OCI-LY1 (cell line): ENCODE measurements around the gene CEP97.

ENCODE experiments used
- H2AFZ ChIP-seq: fragments of 200-600 bp; sonication (generic), shearing (Covaris generic); 2 replicates; pipeline ENCODE4 v1.6.0; 2014; ENCODE audit warnings: antibody characterized with exemption, mild to moderate bottlenecking, low read length
- H3F3A ChIP-seq: fragments of 200-600 bp; sonication (generic), shearing (Covaris generic); 2 replicates; pipeline ENCODE4 v1.6.0; 2014; ENCODE audit warnings: mild to moderate bottlenecking, antibody characterized with exemption, low read length, moderate library complexity; ENCODE audit not compliant: insufficient read depth
- H3K27ac ChIP-seq: fragments of 200-600 bp; sonication (generic); 2 replicates; pipeline ENCODE4 v1.5.1; 2014; ENCODE audit warnings: low read length, mixed run types, mild to moderate bottlenecking, low read depth; ENCODE audit not compliant: poor library complexity, severe bottlenecking
- H3K27me3 ChIP-seq: fragments of 200-600 bp; sonication (generic); 2 replicates; pipeline ENCODE4 v1.6.0; 2014; ENCODE audit warnings: antibody characterized with exemption, mild to moderate bottlenecking, low read length, moderate library complexity; ENCODE audit not compliant: insufficient read depth
- H3K36me3 ChIP-seq: fragments of 200-600 bp; sonication (generic); 2 replicates; pipeline ENCODE4 v1.6.1; 2014; ENCODE audit warnings: mild to moderate bottlenecking, antibody characterized with exemption, low read length, moderate library complexity, mixed read lengths; ENCODE audit not compliant: insufficient read depth
- H3K4me1 ChIP-seq: fragments of 200-600 bp; sonication (generic); 2 replicates; pipeline ENCODE4 v1.5.1; 2014; ENCODE audit warnings: mild to moderate bottlenecking, low read length, moderate library complexity; ENCODE audit not compliant: insufficient read depth, severe bottlenecking
- H3K4me2 ChIP-seq: fragments of 200-600 bp; sonication (generic), shearing (Covaris generic); 2 replicates; pipeline ENCODE4 v1.6.1; 2014; ENCODE audit warnings: low read length
- H3K4me3 ChIP-seq: fragments of 200-600 bp; sonication (generic); 2 replicates; pipeline ENCODE4 v1.5.1; 2014; ENCODE audit warnings: low read length, low read depth, mild to moderate bottlenecking, mixed read lengths; ENCODE audit not compliant: poor library complexity, severe bottlenecking
- H3K79me2 ChIP-seq: fragments of 200-600 bp; shearing (Covaris generic); 2 replicates; pipeline ENCODE4 v1.6.1; 2016; ENCODE audit warnings: mixed run types, low read length, mixed read lengths; ENCODE audit not compliant: insufficient read depth
- H3K9ac ChIP-seq: fragments of 200-600 bp; sonication (generic), shearing (Covaris generic); 2 replicates; pipeline ENCODE4 v1.6.1; 2014; ENCODE audit warnings: mild to moderate bottlenecking, low read length, mixed read lengths
- H3K9me2 ChIP-seq: fragments of 200-600 bp; sonication (generic), shearing (Covaris generic); 2 replicates; pipeline ENCODE4 v1.6.1; 2014; ENCODE audit warnings: low read depth, mild to moderate bottlenecking, low read length, mixed read lengths
- H3K9me3 ChIP-seq: fragments of 200-600 bp; shearing (Covaris generic); 2 replicates; pipeline ENCODE4 v1.6.1; 2014; ENCODE audit warnings: low read length, mixed read lengths
- H4K20me1 ChIP-seq: fragments of 200-600 bp; sonication (generic), shearing (Covaris generic); 2 replicates; pipeline ENCODE4 v1.6.0; 2016; ENCODE audit warnings: mild to moderate bottlenecking, low read length; ENCODE audit not compliant: insufficient read depth
- EZH2 ChIP-seq: fragments of 200-600 bp; sonication (generic), shearing (Covaris generic); IDR thresholded peaks from 2 replicates; pipeline ENCODE4 v1.8.0; 2017; ENCODE audit warnings: borderline replicate concordance, mixed run types, mild to moderate bottlenecking, antibody characterized with exemption, low read length, moderate library complexity, mixed read lengths
- TF ChIP-seq, protein P1 (sequence below): fragments of 200-600 bp; sonication (generic), shearing (Covaris generic); IDR thresholded peaks from 2 replicates; pipeline ENCODE4 v1.5.1; 2017; ENCODE audit warnings: mild to moderate bottlenecking, antibody characterized with exemption, low read length, moderate library complexity, mixed read lengths

CEP97 gene

DNA sequence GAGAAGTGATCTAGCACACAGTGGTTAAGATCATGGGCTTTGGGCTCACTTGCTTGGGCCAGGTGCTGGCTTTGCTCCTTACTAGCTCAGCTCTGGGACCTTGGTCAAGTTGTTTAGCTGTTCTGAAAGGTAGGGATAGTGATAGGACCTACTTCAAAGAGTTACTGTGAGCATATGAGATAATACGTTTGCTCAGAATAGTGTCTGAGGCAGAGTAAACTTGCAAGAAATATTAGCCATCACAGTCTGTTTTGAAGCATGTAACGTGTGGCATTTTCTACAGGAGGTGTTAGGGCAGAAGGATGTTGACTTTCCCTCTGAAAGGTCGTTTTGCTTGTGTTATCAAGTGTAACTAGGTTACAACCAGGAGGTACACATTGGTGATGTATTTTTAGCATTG lies 90.4 kb downstream of the CEP97 start:
- Histone ChIP-seq H3K27ac (peak overlapping the region; percentile 38), H3K36me3 (peaks cover 12% of the 10 kb centered on the region; the same call in 1 of the 2 replicates), H3K4me3 (no peak overlapping the region), H2AFZ (no peak overlapping the region), H3K9me3 (no peaks in the 10 kb centered on the region), H3K4me1 (peaks cover 36% of the 10 kb centered on the region), H3K9ac (no peak overlapping the region), H3K79me2 (no peaks in the 10 kb centered on the region), H3K4me2 (no peak overlapping the region), H3F3A (no peaks in the 10 kb centered on the region), H4K20me1 (no peaks in the 10 kb centered on the region), H3K27me3 (no peaks in the 10 kb centered on the region), H3K9me2 (no peaks in the 10 kb centered on the region)
- TF ChIP-seq EZH2, result no peak
- TF ChIP-seq, protein P1, sequence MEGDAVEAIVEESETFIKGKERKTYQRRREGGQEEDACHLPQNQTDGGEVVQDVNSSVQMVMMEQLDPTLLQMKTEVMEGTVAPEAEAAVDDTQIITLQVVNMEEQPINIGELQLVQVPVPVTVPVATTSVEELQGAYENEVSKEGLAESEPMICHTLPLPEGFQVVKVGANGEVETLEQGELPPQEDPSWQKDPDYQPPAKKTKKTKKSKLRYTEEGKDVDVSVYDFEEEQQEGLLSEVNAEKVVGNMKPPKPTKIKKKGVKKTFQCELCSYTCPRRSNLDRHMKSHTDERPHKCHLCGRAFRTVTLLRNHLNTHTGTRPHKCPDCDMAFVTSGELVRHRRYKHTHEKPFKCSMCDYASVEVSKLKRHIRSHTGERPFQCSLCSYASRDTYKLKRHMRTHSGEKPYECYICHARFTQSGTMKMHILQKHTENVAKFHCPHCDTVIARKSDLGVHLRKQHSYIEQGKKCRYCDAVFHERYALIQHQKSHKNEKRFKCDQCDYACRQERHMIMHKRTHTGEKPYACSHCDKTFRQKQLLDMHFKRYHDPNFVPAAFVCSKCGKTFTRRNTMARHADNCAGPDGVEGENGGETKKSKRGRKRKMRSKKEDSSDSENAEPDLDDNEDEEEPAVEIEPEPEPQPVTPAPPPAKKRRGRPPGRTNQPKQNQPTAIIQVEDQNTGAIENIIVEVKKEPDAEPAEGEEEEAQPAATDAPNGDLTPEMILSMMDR, result no peak

DNA sequence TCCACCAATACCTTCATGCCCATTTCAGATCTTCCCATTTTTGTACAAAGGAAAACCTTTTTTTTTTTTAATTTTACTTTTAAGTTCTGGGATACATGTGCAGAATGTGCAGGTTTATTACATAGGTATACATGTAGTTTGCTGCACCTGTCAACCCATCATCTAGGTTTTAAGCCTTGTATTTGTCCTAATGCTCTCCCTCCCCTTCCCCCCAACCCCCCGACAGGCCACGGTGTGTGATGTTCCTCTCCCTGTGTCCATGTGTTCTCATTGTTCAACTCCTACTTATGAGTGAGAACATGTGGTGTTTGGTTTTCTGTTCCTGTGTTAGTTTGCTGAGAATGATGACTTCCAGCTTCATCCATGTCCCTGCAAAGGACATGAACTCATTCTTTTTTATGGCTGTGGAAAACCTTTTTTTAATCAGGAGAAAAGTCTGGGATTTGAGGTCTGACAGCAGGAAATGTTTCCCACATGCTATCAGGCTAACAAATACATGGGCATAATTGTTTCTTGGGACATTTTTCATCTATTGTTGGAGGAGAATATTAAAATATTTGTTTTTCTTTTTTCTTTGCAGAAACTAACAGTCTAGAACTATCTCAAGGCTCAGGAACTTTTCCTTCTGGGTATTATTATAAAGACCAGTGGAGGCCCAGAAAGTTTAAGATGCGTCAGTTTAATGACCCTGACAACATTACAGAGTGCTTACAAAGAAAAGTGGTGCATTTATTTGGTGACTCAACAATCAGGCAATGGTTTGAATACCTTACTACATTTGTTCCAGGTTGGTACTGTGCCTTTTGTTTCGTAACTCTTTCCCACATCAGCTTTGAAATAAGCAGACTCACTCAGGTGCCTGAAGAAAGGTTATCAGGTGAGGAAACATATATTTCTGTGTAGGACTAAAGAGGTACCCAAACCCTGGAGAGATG lies 92.1 kb downstream of the CEP97 start:
- Histone ChIP-seq H3K27me3 (no peaks in the 10 kb centered on the region), H3F3A (no peaks in the 10 kb centered on the region), H3K4me2 (no peak overlapping the region), H3K4me3 (no peak overlapping the region), H3K9me2 (no peaks in the 10 kb centered on the region), H3K4me1 (peaks cover 36% of the 10 kb centered on the region), H3K27ac (peak overlapping the region; percentile 56), H3K9ac (no peak overlapping the region), H3K9me3 (no peaks in the 10 kb centered on the region), H3K36me3 (peaks cover 22% of the 10 kb centered on the region; the same call in 1 of the 2 replicates), H3K79me2 (no peaks in the 10 kb centered on the region), H4K20me1 (no peaks in the 10 kb centered on the region), H2AFZ (no peak overlapping the region)
- TF ChIP-seq EZH2, result no peak

DNA sequence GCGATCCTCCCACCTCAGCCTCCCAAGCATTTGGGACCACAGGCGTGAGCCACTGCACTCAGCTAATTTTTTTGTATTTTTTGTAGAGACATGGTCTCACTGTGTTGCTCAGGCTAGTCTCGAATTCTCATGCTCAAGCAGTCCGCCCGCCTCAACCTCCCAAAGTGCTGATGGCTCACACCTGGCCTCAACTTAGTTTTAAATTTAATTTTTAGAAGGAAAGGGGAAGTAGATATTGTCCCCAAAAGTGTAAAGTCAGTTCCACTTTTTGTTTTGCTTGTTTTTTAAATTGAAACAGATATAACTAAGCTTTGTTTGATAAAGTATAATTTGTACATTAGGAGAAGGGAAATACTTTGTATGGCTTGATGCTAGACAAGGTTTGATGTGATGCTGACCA lies 93.6 kb downstream of the CEP97 start:
- Histone ChIP-seq H3F3A (no peaks in the 10 kb centered on the region), H3K4me1 (peaks cover 36% of the 10 kb centered on the region), H3K9me3 (no peaks in the 10 kb centered on the region), H3K4me3 (no peak overlapping the region), H3K36me3 (peaks cover 27% of the 10 kb centered on the region; the same call in 1 of the 2 replicates), H3K79me2 (no peaks in the 10 kb centered on the region), H3K27me3 (no peaks in the 10 kb centered on the region), H3K27ac (peak overlapping the region; percentile 56), H3K9me2 (no peaks in the 10 kb centered on the region), H4K20me1 (no peaks in the 10 kb centered on the region), H2AFZ (no peak overlapping the region), H3K9ac (no peak overlapping the region), H3K4me2 (no peak overlapping the region)
- TF ChIP-seq EZH2, result no peak
- TF ChIP-seq, protein P1, result no peak
